Fibroblast of the aortic adventitia (primary cell): ENCODE data around the gene NUDT17. TPM values are rescaled to one million over a fixed set of nuclear protein-coding genes. Genes with fewer than 3 reads are reported as not detected.

ENCODE experiments used
- DNase-seq: peaks from one replicate; pipeline ENCODE4 v3.0.0-alpha.2; 2010; ENCODE audit warnings: low read depth
- H3K4me3 ChIP-seq: 2 replicates; pipeline ENCODE4 v1.5.1; 2011; ENCODE audit warnings: low read depth, mild to moderate bottlenecking, control low read depth, low read length, moderate library complexity
- total RNA-seq: library from RNA; depleted of rRNA; stranded (reverse); fragments of >200 nt; gene quantifications from 2 replicates; pipeline ENCODE4 v1.2.3, GENCODE V29; 2012; ENCODE audit warnings: low replicate concordance
- TF ChIP-seq, protein P1 (sequence below): IDR thresholded peaks from 2 replicates; pipeline ENCODE4 v1.5.1; 2011; ENCODE audit warnings: mild to moderate bottlenecking, low read length, control low read depth, inconsistent platforms; ENCODE audit not compliant: insufficient read depth

NUDT17 gene
- total RNA-seq, 1 donor = 5.2 TPM

GRCh38 chr1:145879775-145880174, 34.3 kb downstream of the NUDT17 start:
- TF ChIP-seq, protein P1, sequence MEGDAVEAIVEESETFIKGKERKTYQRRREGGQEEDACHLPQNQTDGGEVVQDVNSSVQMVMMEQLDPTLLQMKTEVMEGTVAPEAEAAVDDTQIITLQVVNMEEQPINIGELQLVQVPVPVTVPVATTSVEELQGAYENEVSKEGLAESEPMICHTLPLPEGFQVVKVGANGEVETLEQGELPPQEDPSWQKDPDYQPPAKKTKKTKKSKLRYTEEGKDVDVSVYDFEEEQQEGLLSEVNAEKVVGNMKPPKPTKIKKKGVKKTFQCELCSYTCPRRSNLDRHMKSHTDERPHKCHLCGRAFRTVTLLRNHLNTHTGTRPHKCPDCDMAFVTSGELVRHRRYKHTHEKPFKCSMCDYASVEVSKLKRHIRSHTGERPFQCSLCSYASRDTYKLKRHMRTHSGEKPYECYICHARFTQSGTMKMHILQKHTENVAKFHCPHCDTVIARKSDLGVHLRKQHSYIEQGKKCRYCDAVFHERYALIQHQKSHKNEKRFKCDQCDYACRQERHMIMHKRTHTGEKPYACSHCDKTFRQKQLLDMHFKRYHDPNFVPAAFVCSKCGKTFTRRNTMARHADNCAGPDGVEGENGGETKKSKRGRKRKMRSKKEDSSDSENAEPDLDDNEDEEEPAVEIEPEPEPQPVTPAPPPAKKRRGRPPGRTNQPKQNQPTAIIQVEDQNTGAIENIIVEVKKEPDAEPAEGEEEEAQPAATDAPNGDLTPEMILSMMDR = no peak
- H3K4me3 ChIP-seq = no peak overlapping the region
- DNase-seq = no peak

DNA sequence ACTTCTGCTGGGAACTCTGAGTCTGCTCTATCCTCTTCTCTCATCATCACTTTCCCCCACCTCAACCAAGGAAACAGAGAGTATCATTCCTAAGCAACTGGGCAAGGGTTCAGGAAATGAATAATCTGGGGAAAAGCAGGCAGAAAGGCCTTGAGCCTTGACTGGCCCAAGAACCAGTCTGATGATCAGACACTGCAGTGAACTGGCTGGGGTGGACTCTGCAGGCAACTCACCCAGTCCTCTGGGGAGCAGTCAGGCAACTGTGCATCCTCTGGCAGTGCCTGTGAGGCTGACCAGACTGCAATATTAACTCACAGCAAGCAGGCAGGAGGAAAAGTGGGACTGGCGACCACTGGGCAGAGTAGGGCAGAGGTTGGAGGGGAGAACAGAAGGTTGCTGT, 39.2 kb downstream of the NUDT17 start:
- TF ChIP-seq, protein P1 = no peak
- peak; percentile 68 for DNase-seq
- peak overlapping the region; percentile 6 for H3K4me3 ChIP-seq

- peak within 1 kb of the TSS; percentile 75 for H3K4me3 ChIP-seq
- no peak for DNase-seq
- TF ChIP-seq, protein P1 = no peak
These were observed 40.4 kb downstream of the NUDT17 start, which contains the start of gene ANKRD35 for GRCh38 chr1:145885738-145886287. ANKRD35 (minus strand) TSS chr1:145885866; CDS start chr1:145885758, 108 bp downstream.

GRCh38 chr1:145886390-145886789, 41.0 kb downstream of the NUDT17 start:
- TF ChIP-seq, protein P1 = no peak
- H3K4me3 ChIP-seq = peak overlapping the region; percentile 75
- DNase-seq = no peak

GRCh38 chr1:145886816-145887215, 41.4 kb downstream of the NUDT17 start:
- no peak for DNase-seq
- H3K4me3 ChIP-seq = no peak overlapping the region
- TF ChIP-seq, protein P1 = no peak

- DNase-seq = no peak
- TF ChIP-seq, protein P1 = no peak
- no peak overlapping the region for H3K4me3 ChIP-seq
These were observed 42.2 kb downstream of the NUDT17 start for GRCh38 chr1:145887631-145888030.

- H3K4me3 ChIP-seq = no peak overlapping the region
- TF ChIP-seq, protein P1 = no peak
- DNase-seq = no peak
These were observed 44.3 kb downstream of the NUDT17 start for GRCh38 chr1:145889722-145890121.
